Mesendoderm (in vitro differentiated cells): ENCODE data around the gene GNA15.

Source experiments
- DNase-seq: peaks from one replicate; pipeline ENCODE4 v3.0.0; 2013
- H2AK5ac ChIP-seq: 2 replicates; pipeline ENCODE4 v1.6.1; 2013; ENCODE audit warnings: low read length, inconsistent platforms
- H2BK120ac ChIP-seq: 2 replicates; pipeline ENCODE4 v1.6.1; 2013; ENCODE audit warnings: low read depth, mild to moderate bottlenecking, low read length, moderate library complexity, mixed read lengths
- H2BK15ac ChIP-seq: replicated peaks from 2 replicates; pipeline ENCODE4 v1.6.1; 2013; ENCODE audit warnings: low read depth, mild to moderate bottlenecking, moderate library complexity
- H2BK5ac ChIP-seq: 2 replicates; pipeline ENCODE4 v1.6.1; 2013; ENCODE audit warnings: low read length, inconsistent platforms
- H3K18ac ChIP-seq: 2 replicates; pipeline ENCODE4 v1.6.1; 2013; ENCODE audit warnings: mild to moderate bottlenecking, low read length, mixed read lengths
- H3K23ac ChIP-seq: one replicate; pipeline ENCODE4 v1.6.1; 2013; ENCODE audit warnings: low read length
- H3K27ac ChIP-seq: 2 replicates; pipeline ENCODE4 v1.5.1; 2013; ENCODE audit warnings: low read depth, mild to moderate bottlenecking, inconsistent platforms, low read length, moderate library complexity
- H3K27me3 ChIP-seq: 2 replicates; pipeline ENCODE4 v1.6.1; 2013; ENCODE audit warnings: low read length, control low read depth, mild to moderate bottlenecking, inconsistent platforms; ENCODE audit not compliant: insufficient read depth, poor library complexity
- H3K36me3 ChIP-seq: 2 replicates; pipeline ENCODE4 v1.6.1; 2013; ENCODE audit warnings: low read length, inconsistent platforms; ENCODE audit not compliant: control insufficient read depth, insufficient read depth
- H3K4ac ChIP-seq: one replicate; pipeline ENCODE4 v1.6.1; 2013; ENCODE audit warnings: low read depth, mild to moderate bottlenecking, low read length, moderate library complexity
- H3K4me1 ChIP-seq: 2 replicates; pipeline ENCODE4 v1.6.1; 2013; ENCODE audit warnings: low read depth, low read length, inconsistent platforms; ENCODE audit not compliant: control insufficient read depth
- H3K4me2 ChIP-seq: 2 replicates; pipeline ENCODE4 v1.6.1; 2013; ENCODE audit warnings: low read length
- H3K4me3 ChIP-seq: 2 replicates; pipeline ENCODE4 v1.5.1; 2013; ENCODE audit warnings: mild to moderate bottlenecking, low read length
- H3K56ac ChIP-seq: one replicate; pipeline ENCODE4 v1.6.1; 2013; ENCODE audit warnings: low read length
- H3K79me1 ChIP-seq: 2 replicates; pipeline ENCODE4 v1.6.1; 2013; ENCODE audit warnings: low read length, inconsistent platforms
- H3K79me2 ChIP-seq: 2 replicates; pipeline ENCODE4 v1.6.1; 2013; ENCODE audit warnings: mild to moderate bottlenecking, low read length; ENCODE audit not compliant: control insufficient read depth, insufficient read depth
- H3K9ac ChIP-seq: 2 replicates; pipeline ENCODE4 v1.6.1; 2013; ENCODE audit warnings: low read length, inconsistent platforms
- H4K5ac ChIP-seq: one replicate; pipeline ENCODE4 v1.6.1; 2013; ENCODE audit warnings: low read length
- H4K8ac ChIP-seq: one replicate; pipeline ENCODE4 v1.6.1; 2013; ENCODE audit warnings: low read depth, mild to moderate bottlenecking, control low read depth, low read length, moderate library complexity
- WGBS: extraction: QIAGEN DNeasy Blood & Tissue Kit; methylation state at CpG from one replicate; pipeline ENCODE4 v1.1.7; 2013; ENCODE audit warnings: low lambda C conversion rate, missing lambda C conversion rate; ENCODE audit not compliant: insufficient coverage; ENCODE audit errors: extremely low coverage; 5-methylcytosine and 5-hydroxymethylcytosine counted together

Gene GNA15

GRCh38 chr19:3187662-3188511, 52.1 kb downstream of the GNA15 start:
- no CpG with 5 or more reads among the region's 36 CpGs for WGBS
- Histone ChIP-seq H3K23ac (no peak overlapping the region), H3K4me1 (peaks cover 3% of the 10 kb centered on the region), H4K8ac (no peak overlapping the region), H3K9ac (peak overlapping the region; percentile 13), H3K4ac (no peak overlapping the region), H3K79me2 (peaks cover 56% of the 10 kb centered on the region), H3K4me3 (no peak overlapping the region), H3K18ac (no peak overlapping the region), H2BK5ac (no peak overlapping the region), H3K27me3 (no peaks in the 10 kb centered on the region), H4K5ac (no peak overlapping the region), H2BK120ac (no peak overlapping the region), H3K36me3 (no peaks in the 10 kb centered on the region), H2AK5ac (no peak overlapping the region), H3K79me1 (peaks cover 19% of the 10 kb centered on the region), H3K4me2 (no peak overlapping the region), H3K56ac (peak overlapping the region; percentile 7), H3K27ac (no peak overlapping the region), H2BK15ac (no peak overlapping the region)
- no peak for DNase-seq

GRCh38 chr19:3188627-3189596, 53.1 kb downstream of the GNA15 start:
- no peak for DNase-seq
- H2BK15ac ChIP-seq, result no peak overlapping the region
- no peak overlapping the region for H3K9ac ChIP-seq
- H3K18ac ChIP-seq, result no peak overlapping the region
- H3K79me1 ChIP-seq, result peaks cover 24% of the 10 kb centered on the region
- H3K56ac ChIP-seq, result no peak overlapping the region
- peaks cover 56% of the 10 kb centered on the region for H3K79me2 ChIP-seq
- no peak overlapping the region for H3K27ac ChIP-seq
- no peak overlapping the region for H2BK5ac ChIP-seq
- H3K36me3 ChIP-seq, result no peaks in the 10 kb centered on the region
- no peak overlapping the region for H4K8ac ChIP-seq
- no peak overlapping the region for H3K23ac ChIP-seq
- WGBS, result no CpG with 5 or more reads among the region's 35 CpGs
- no peak overlapping the region for H3K4ac ChIP-seq
- H3K4me1 ChIP-seq, result peaks cover 3% of the 10 kb centered on the region
- no peak overlapping the region for H2BK120ac ChIP-seq
- no peak overlapping the region for H4K5ac ChIP-seq
- H3K27me3 ChIP-seq, result no peaks in the 10 kb centered on the region
- no peak overlapping the region for H3K4me2 ChIP-seq
- no peak overlapping the region for H2AK5ac ChIP-seq
- no peak overlapping the region for H3K4me3 ChIP-seq

GRCh38 chr19:3189702-3190469, 54.1 kb downstream of the GNA15 start:
- Histone ChIP-seq H2BK120ac (no peak overlapping the region), H3K27ac (no peak overlapping the region), H3K4me3 (no peak overlapping the region), H3K4me2 (no peak overlapping the region), H3K4ac (no peak overlapping the region), H2BK5ac (no peak overlapping the region), H3K23ac (no peak overlapping the region), H3K4me1 (peaks cover 3% of the 10 kb centered on the region), H3K9ac (no peak overlapping the region), H3K27me3 (no peaks in the 10 kb centered on the region), H4K8ac (no peak overlapping the region), H2BK15ac (no peak overlapping the region), H4K5ac (no peak overlapping the region), H3K56ac (no peak overlapping the region), H3K18ac (no peak overlapping the region), H2AK5ac (no peak overlapping the region), H3K36me3 (no peaks in the 10 kb centered on the region), H3K79me1 (peaks cover 24% of the 10 kb centered on the region), H3K79me2 (peaks cover 56% of the 10 kb centered on the region)
- WGBS, result no CpG with 5 or more reads among the region's 28 CpGs
- no peak for DNase-seq

GRCh38 chr19:3190470-3190770, 54.6 kb downstream of the GNA15 start:
- H2BK5ac ChIP-seq, result no peak overlapping the region
- H3K4me2 ChIP-seq, result no peak overlapping the region
- H4K5ac ChIP-seq, result no peak overlapping the region
- no peak for DNase-seq
- no CpG with 5 or more reads among the region's 18 CpGs for WGBS
- H3K23ac ChIP-seq, result no peak overlapping the region
- no peak overlapping the region for H4K8ac ChIP-seq
- H3K36me3 ChIP-seq, result no peaks in the 10 kb centered on the region
- no peak overlapping the region for H3K27ac ChIP-seq
- H3K56ac ChIP-seq, result no peak overlapping the region
- peaks cover 24% of the 10 kb centered on the region for H3K79me1 ChIP-seq
- H3K79me2 ChIP-seq, result peaks cover 56% of the 10 kb centered on the region
- no peak overlapping the region for H2BK15ac ChIP-seq
- no peak overlapping the region for H3K4me3 ChIP-seq
- no peaks in the 10 kb centered on the region for H3K27me3 ChIP-seq
- H2BK120ac ChIP-seq, result no peak overlapping the region
- no peak overlapping the region for H3K9ac ChIP-seq
- peaks cover 3% of the 10 kb centered on the region for H3K4me1 ChIP-seq
- no peak overlapping the region for H2AK5ac ChIP-seq
- no peak overlapping the region for H3K4ac ChIP-seq
- no peak overlapping the region for H3K18ac ChIP-seq

GRCh38 chr19:3190921-3191805, 55.3 kb downstream of the GNA15 start:
- no CpG with 5 or more reads among the region's 46 CpGs for WGBS
- H3K27ac ChIP-seq, result no peak overlapping the region
- H3K27me3 ChIP-seq, result no peaks in the 10 kb centered on the region
- H3K79me2 ChIP-seq, result peaks cover 53% of the 10 kb centered on the region
- H2BK120ac ChIP-seq, result no peak overlapping the region
- H3K23ac ChIP-seq, result no peak overlapping the region
- no peak overlapping the region for H4K8ac ChIP-seq
- peaks cover 24% of the 10 kb centered on the region for H3K79me1 ChIP-seq
- H3K9ac ChIP-seq, result no peak overlapping the region
- no peak overlapping the region for H4K5ac ChIP-seq
- no peak overlapping the region for H3K4ac ChIP-seq
- H2AK5ac ChIP-seq, result no peak overlapping the region
- H3K4me2 ChIP-seq, result no peak overlapping the region
- no peak overlapping the region for H2BK5ac ChIP-seq
- no peak overlapping the region for H3K18ac ChIP-seq
- DNase-seq, result no peak
- no peaks in the 10 kb centered on the region for H3K36me3 ChIP-seq
- peaks cover 3% of the 10 kb centered on the region for H3K4me1 ChIP-seq
- no peak overlapping the region for H3K56ac ChIP-seq
- no peak overlapping the region for H2BK15ac ChIP-seq
- no peak overlapping the region for H3K4me3 ChIP-seq
